ENCODE data around the gene NOXRED1. TPM values are rescaled to one million over a fixed set of nuclear protein-coding genes. Genes with fewer than 3 reads are reported as not detected.

The NOXRED1 gene
- total and polyA plus RNA-seq, 10 of the 15 experiments (the other 5 are each of a cell fraction or from before 2014, with no cell fraction given) = 0.06 to 0.62 (median 0.14) TPM

- TF ChIP-seq ZBTB4 (CRISPR knock-in tag; IDR thresholded peaks at IDR 0.05) (no peak), FOXK2 (IDR thresholded peaks at IDR 0.05) (no peak)
Observed at GRCh38 chr14:77455966-77456640, 32.8 kb upstream of the NOXRED1 start (continued).

GRCh38 chr14:77442196-77442595, 18.9 kb upstream of the NOXRED1 start:
- 96% methylated on average over 2 of the region's 2 CpGs for WGBS (ENCODE audit: insufficient coverage, insufficient replicate concordance, low lambda C conversion rate, missing lambda C conversion rate)
- H3K36me3 ChIP-seq (ENCODE audit: control insufficient read depth in 2 of 2, insufficient read depth in 2 of 2, low read length in 1 of 2) = peaks cover 6 to 28% of the 10 kb centered on the region in 2 experiments
- DNase-seq (ENCODE audit: low read depth, low spot score) (no peak), ATAC-seq (no peak), FAIRE-seq (no peak)
- no peak overlapping the region for H3K9ac ChIP-seq (ENCODE audit: control insufficient read depth, insufficient read depth, low read length)
- ChIA-PET SMC1A (ENCODE audit: uncharacterized antibody, unreplicated experiment) (interaction anchor here (0.6 to 1.2 kb wide), 2 partner anchors 16 to 75 kb away, joined by 3 to 4 read pairs; no protein-coding TSS in a partner anchor), RAD21 (ENCODE audit: unreplicated experiment) (no interaction called here), POLR2A (no interaction called here), CTCF (interaction anchor here (0.6 kb wide), 1 partner anchor 1092 kb away, joined by 3 read pairs; no protein-coding TSS in a partner anchor)
- no peak overlapping the region for H2AFZ ChIP-seq (ENCODE audit: control insufficient read depth, low read depth, low read length)
- no peak overlapping the region for H3K4me2 ChIP-seq (ENCODE audit: control insufficient read depth, insufficient read depth)
- in situ Hi-C loops (cut with MboI) = no loop called here
- H3K9me3 ChIP-seq (replicated peaks; ENCODE audit: control insufficient read depth, insufficient read depth, low read length) = no peaks in the 10 kb centered on the region
- TF ChIP-seq SREBF2 (IDR thresholded peaks at IDR 0.05; ENCODE audit: low read length) = no peak
- H3K27me3 ChIP-seq (replicated peaks in 1 of 2; ENCODE audit: control insufficient read depth in 2 of 2, insufficient read depth in 2 of 2, low read length in 1 of 2) = no peaks in the 10 kb centered on the region
- H3K27ac ChIP-seq (ENCODE audit: control insufficient read depth, insufficient read depth) = no peak overlapping the region
- no peaks in the 10 kb centered on the region for H3K4me1 ChIP-seq (ENCODE audit: control insufficient read depth, insufficient read depth, low read length)
- H4K20me1 ChIP-seq (ENCODE audit: control insufficient read depth, insufficient read depth) = no peaks in the 10 kb centered on the region
- intact Hi-C loops (cut with micrococcal nuclease; ENCODE audit: unreplicated experiment) = no loop called here
- no peaks in the 10 kb centered on the region for H3K79me2 ChIP-seq (ENCODE audit: control insufficient read depth, insufficient read depth, low read length)
- no TSS peak for BruUV-seq (replicated peaks)
- no peak overlapping the region for H3K4me3 ChIP-seq

Measured in GM12878 (cell line).